GM12801 (cell line): Measurements from ENCODE around the gene JARID2.

Source experiments
- TF ChIP-seq, protein P1 (sequence below): IDR thresholded peaks from one replicate; pipeline ENCODE4 v1.5.1; 2011; ENCODE audit warnings: control low read depth; ENCODE audit not compliant: insufficient read length; ENCODE audit errors: extremely low read depth

JARID2 gene

DNA sequence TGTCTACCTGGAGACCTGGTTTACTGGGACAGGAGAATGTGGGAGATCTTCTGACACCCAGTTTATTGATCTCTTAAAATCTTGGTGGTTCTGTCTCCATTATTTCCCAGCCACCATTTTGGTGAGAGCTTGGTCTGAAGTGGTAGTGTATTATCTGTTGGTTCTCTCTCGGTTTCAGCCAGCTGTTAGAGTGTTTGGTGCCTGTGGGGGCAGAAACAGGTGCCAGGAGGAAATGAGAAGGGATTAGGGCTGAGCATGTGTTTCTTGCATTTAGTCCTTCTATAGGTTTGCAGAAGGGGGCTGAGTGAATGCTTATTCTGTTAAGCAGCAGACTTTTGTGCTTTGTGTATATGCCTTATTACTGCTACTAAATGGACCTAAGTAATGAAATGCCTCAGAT, 9.6 kb downstream of the JARID2 start:
- TF ChIP-seq, protein P1, sequence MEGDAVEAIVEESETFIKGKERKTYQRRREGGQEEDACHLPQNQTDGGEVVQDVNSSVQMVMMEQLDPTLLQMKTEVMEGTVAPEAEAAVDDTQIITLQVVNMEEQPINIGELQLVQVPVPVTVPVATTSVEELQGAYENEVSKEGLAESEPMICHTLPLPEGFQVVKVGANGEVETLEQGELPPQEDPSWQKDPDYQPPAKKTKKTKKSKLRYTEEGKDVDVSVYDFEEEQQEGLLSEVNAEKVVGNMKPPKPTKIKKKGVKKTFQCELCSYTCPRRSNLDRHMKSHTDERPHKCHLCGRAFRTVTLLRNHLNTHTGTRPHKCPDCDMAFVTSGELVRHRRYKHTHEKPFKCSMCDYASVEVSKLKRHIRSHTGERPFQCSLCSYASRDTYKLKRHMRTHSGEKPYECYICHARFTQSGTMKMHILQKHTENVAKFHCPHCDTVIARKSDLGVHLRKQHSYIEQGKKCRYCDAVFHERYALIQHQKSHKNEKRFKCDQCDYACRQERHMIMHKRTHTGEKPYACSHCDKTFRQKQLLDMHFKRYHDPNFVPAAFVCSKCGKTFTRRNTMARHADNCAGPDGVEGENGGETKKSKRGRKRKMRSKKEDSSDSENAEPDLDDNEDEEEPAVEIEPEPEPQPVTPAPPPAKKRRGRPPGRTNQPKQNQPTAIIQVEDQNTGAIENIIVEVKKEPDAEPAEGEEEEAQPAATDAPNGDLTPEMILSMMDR, result no peak

DNA sequence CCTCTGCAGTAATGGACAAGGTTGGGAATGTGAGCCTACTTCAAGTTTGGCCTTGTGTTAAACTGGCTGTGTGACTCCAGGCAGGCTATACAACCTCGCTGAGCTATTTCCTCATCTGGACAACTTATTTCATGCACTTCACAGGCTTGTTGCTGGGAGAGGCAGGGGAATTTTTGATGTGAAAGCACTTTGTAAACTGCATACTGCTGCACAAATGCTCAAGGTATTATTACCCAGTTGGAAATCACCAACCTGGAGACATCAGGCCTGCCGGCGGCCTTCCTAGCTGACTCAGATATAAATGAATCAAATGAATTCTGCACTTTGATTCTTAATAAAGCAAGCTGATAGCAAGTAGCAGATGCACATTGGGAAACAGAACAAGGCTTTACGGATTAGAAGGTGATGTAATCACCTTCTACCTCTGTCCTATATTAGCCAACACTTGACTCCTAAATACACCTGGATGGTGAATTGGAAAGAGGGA, 10.1 kb downstream of the JARID2 start:
- TF ChIP-seq, protein P1, result no peak

DNA sequence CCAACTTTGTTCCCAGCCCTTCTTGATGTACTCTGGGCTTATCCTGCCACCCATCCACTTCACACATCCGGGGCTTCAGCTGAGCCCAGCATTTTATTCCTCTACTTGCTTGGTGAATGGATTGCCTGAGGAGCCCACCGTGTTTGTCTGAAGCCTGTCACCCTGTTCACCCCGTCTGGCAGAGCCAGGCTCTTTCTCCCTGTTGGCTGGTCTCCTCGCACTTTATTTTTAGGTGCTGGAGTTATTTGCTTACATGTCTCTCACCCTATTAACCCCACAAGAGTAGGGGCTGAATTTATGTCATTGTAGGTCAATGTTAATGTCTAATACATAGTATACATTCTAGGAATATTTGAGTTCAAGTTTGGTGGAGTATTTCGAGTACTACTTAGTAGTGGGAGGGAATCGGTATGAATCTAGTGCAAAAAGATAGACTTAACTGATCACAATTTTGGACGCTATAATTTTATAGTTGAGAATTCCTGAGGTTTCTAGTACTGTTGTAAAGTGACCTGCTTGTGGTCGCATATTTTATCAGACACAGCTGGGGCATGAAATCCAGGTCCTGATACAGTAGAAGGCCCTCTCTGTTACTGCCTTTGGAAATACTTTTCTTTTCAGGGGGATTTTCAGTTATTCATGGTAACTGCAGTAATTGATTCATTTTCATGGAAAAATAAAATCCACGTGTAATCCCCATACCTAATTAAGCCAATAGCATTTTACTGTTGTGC, 10.8 kb downstream of the JARID2 start:
- TF ChIP-seq, protein P1, result no peak

DNA sequence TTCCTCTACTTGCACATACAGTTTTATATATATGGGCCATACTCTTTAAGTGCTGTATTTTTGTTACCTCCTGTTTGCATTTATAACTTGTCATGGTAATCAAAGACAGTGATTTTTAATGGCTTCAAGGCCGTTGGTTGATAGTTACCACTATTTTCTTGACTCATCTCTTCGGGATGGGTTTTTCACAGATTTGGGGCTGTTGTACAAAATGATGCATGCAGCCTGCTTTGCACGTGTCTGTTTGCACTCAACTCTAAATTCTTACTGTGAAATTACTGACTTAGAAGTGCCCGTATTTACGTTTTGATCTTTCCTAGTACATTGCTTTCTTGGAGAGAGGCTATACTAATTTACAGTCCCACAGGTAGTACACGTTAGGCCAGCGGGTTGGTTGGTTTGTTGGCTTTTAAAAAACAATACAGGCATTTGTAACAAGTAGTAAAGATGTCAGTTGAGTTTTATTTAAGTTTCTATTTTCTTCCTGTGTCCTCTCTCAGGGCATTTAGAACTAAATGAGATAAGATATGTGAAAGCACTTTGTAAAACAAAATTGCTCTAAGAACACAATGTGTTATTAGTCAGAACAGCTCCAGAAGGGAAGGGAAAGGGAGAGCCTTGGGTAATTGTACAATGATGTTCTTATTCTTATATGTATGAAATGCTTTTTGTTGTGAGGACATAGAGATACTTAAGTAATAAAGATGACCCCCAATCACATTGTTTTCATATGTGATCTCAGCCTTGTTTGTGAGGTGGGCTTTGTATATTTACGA, 11.7 kb downstream of the JARID2 start:
- TF ChIP-seq, protein P1, result no peak

DNA sequence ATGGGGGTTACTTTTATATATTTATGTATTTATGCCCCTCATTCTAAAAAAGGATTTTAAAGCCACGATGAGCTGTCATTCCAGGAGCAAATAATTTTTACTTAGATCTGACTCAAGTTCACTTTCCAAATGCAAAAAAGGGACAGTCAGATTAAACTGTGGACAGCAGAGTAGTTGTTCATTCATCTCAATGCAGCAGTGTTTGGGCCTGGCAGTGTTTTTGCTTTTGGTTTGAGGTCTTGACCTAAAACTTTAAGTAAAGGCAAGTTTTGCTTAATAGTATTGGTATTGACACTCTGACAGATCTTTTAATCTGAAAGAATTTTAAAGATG, 13.9 kb downstream of the JARID2 start:
- TF ChIP-seq, protein P1, result no peak

DNA sequence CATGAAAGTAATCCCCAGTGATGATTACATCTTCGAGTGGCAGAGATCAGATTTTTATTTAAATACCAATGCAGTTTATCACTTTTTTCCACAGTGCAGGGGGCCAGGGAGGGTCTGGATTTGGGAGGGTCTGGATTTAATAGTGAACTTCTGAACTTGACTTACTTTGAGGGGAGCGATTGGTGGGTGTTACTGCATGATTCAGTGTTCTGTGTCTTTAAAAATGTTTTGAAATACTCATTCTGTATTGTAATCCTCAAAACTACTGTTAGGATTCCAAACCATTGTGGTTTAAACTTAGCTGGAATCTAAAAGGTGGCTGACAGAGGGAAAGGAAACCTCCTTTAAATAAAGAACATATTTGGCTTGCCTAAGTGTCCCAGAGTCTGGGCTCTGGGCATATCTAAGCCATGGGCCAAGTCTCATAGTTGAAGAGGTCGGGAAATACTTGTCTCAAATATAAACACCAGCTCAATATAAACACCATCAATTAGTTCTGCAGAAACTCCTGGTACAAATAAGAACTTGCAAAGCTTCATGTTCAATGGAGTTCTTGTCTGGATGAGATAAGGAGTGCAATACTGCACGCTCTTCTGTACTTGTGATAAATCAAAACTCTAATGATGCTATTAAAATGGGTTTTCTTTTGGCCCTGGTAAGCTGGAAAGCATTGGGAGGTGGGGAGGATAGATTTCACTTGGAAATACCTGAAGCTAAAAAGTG, 14.4 kb downstream of the JARID2 start:
- TF ChIP-seq, protein P1, result no peak

DNA sequence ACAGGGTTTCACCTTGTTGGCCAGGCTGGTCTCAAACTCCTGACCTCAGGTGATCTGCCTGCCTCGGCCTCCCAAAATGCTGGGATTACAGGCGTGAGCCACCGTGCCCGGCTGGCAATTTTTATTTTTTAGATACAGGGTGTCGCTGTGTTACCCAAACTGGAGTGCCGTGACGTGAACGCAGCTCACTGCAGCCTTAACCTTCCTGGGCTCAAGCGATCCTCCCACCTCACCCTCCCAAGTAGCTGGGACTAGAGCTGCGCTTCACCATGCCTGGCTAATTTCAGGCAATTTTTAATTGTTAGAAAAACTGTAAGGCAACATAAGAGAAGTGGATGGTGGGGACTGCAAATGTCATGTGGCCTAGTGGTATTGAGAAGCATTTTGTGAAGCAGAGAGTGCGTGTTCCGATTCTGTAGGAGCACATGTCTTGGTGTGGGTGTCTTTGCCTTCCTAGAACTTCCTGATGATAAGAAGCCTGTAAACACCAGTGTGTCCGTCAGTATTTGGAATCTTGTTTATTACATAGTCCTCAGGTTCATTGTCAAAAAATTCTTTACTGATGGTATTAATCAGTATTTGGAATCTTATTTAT, 18.0 kb downstream of the JARID2 start:
- TF ChIP-seq, protein P1, result no peak
